Left lung (tissue), 14 donors: ENCODE measurements around the gene RCC1. TPM values are rescaled to one million over a fixed set of nuclear protein-coding genes. Genes with fewer than 3 reads are reported as not detected.
A peak's percentile ranks its signal among the peaks of the same experiment; 100 is the strongest.

Experiments used
- ATAC-seq: fragments of 200-7000 bp; cut with Tn5 transposase; one replicate; pipeline ENCODE4 v1.9.1; 2020; ENCODE audit warnings: moderate library complexity
- DNase-seq, 4 donors: peaks; one replicate each; pipeline ENCODE4 v3.0.0-alpha.2; 2013 to 2020
- H3K27ac ChIP-seq, 2 donors: fragments of 200-600 bp; sonication (generic) in 1 of 2; one replicate each; pipeline versions ENCODE4 v1.5.0 to v1.8.0; 2020 to 2021
- H3K27me3 ChIP-seq, 2 donors: fragments of 200-600 bp; sonication (generic) in 1 of 2; one replicate each; pipeline versions ENCODE4 v1.5.0 to v1.8.0; 2020 to 2021
- H3K36me3 ChIP-seq, 2 donors: fragments of 200-600 bp; sonication (generic) in 1 of 2; one replicate each; pipeline versions ENCODE4 v1.5.0 to v1.8.0; 2020 to 2021
- H3K4me1 ChIP-seq, 2 donors: fragments of 200-600 bp; one replicate each; pipeline ENCODE4 v1.8.0; 2021
- H3K4me3 ChIP-seq, 2 donors: fragments of 200-600 bp; sonication (generic) in 1 of 2; one replicate each; pipeline versions ENCODE4 v1.5.0 to v1.8.0; 2020 to 2021; ENCODE audit warnings: mild to moderate bottlenecking in 1 of 2
- H3K9me3 ChIP-seq, 2 donors: fragments of 200-600 bp; sonication (generic) in 1 of 2; one replicate each; pipeline versions ENCODE4 v1.5.0 to v1.8.0; 2020 to 2021
- CTCF ChIP-seq, 2 donors: fragments of 200-600 bp; sonication (generic) in 1 of 2; IDR thresholded peaks; one replicate each; pipeline versions ENCODE4 v1.5.0 to v1.8.0; 2021; ENCODE audit warnings: antibody characterized with exemption in 2 of 2
- intact Hi-C, 2 donors: fragments of 100-400 bp; cut with DNase I; formaldehyde crosslinking; loops; one replicate each; pipeline versions ENCODE4 v1.11.2 to v1.14.2; 2022
- long read RNA-seq, 12 donors: library from polyadenylated mRNA in 2 of 12; unstranded in 2 of 12; transcript quantifications; one replicate each; pipeline ENCODE4 v2.0.0 and lab custom pipeline, GENCODE V29; 2019 to 2026
- polyA plus RNA-seq, 6 donors: library from polyadenylated mRNA; unstranded; fragments of 120-200 nt; gene quantifications; one replicate each; pipeline ENCODE4 v1.2.1, GENCODE V29; 2013; ENCODE audit not compliant: insufficient read length in 6 of 6
- total RNA-seq, 2 donors: library from RNA; stranded (reverse); fragmentation: NEBNext Ultra II Directional; extraction: Animal tissue kit (Norgen Biotek cat#: 25700); gene quantifications; one replicate each; pipeline ENCODE4 v1.2.1, GENCODE V29; 2021
- donor health status: DM: no; HTN: yes; CAD: no.
- donor health status: DM: no; HTN: no; CAD: no.

Gene RCC1
- total RNA-seq: 10 to 100 TPM; 35.5 to 36.3 TPM
- 10 to 100 TPM; 38.1 to 57.8 (median 40.1) TPM for polyA plus RNA-seq
- long read RNA-seq, donor 1, partial matches to known transcripts: 7 of 10 reads
- long read RNA-seq, donor 1, other reads (novel, unspliced or antisense): 0 of 10 reads
- long read RNA-seq, donor 2, partial matches to known transcripts: 7 of 12 reads
- long read RNA-seq, donor 2, other reads (novel, unspliced or antisense): 0 of 12 reads
- long read RNA-seq, donor 3, transcript RCC1-202 (10 exons, 2,424 nt): major isoform, 6 of 6 reads
- long read RNA-seq, donor 3, partial matches to known transcripts: 0 of 6 reads
- long read RNA-seq, donor 3, other reads (novel, unspliced or antisense): 0 of 6 reads
- long read RNA-seq, donor 4, transcript RCC1-202 (10 exons, 2,424 nt): major isoform, 5 of 21 reads
- long read RNA-seq, donor 4, partial matches to known transcripts: 3 of 21 reads
- long read RNA-seq, donor 4, other reads (novel, unspliced or antisense): 13 of 21 reads
- long read RNA-seq, donor 5, transcript RCC1-202 (10 exons, 2,424 nt): major isoform, 5 of 5 reads
- long read RNA-seq, donor 5, partial matches to known transcripts: 0 of 5 reads
- long read RNA-seq, donor 5, other reads (novel, unspliced or antisense): 0 of 5 reads
- long read RNA-seq, donor 6, transcript RCC1-202 (10 exons, 2,424 nt): major isoform, 7 of 24 reads
- long read RNA-seq, donor 6, partial matches to known transcripts: 6 of 24 reads
- long read RNA-seq, donor 6, other reads (novel, unspliced or antisense): 10 of 24 reads
- long read RNA-seq, donor 7, partial matches to known transcripts: 7 of 9 reads
- long read RNA-seq, donor 7, other reads (novel, unspliced or antisense): 0 of 9 reads
- long read RNA-seq, donor 8, partial matches to known transcripts: 10 of 16 reads
- long read RNA-seq, donor 8, other reads (novel, unspliced or antisense): 0 of 16 reads
- long read RNA-seq, donor 9: 0 reads
- long read RNA-seq, donor 10, partial matches to known transcripts: 0 of 6 reads
- long read RNA-seq, donor 10, other reads (novel, unspliced or antisense): 2 of 6 reads
- long read RNA-seq, donor 11, transcript RCC1-202 (10 exons, 2,424 nt): major isoform, 6 of 6 reads
- long read RNA-seq, donor 11, partial matches to known transcripts: 0 of 6 reads
- long read RNA-seq, donor 11, other reads (novel, unspliced or antisense): 0 of 6 reads
- long read RNA-seq, donor 12, partial matches to known transcripts: 0 of 3 reads
- long read RNA-seq, donor 12, other reads (novel, unspliced or antisense): 0 of 3 reads

- Histone ChIP-seq H3K27ac (peak within 1 kb of the TSS; percentile 83 to 92), H3K36me3 (peaks cover 0 to 40% of the 10 kb centered on the region in 2 donors), H3K27me3 (no peaks in the 10 kb centered on the region), H3K9me3 (no peaks in the 10 kb centered on the region), H3K4me3 (peak within 1 kb of the TSS; percentile 61 to 79), H3K4me1 (peaks cover 27 to 38% of the 10 kb centered on the region in 2 donors)
- ATAC-seq: peak; percentile 89
- intact Hi-C loops: no loop called here
- peak; percentile 95 to 99 (median 98) for DNase-seq
- TF ChIP-seq CTCF (IDR thresholded peaks at IDR 0.05): no peak
These were observed at the start of gene RCC1 for GRCh38 chr1:28505406-28506187. Gene RCC1, plus strand, starts transcription at chr1:28506043. Its CDS starts 23,824 bp downstream, at chr1:28529867.

- ATAC-seq: peak; percentile 24
- intact Hi-C loops: no loop called here
- peaks cover 4 to 23% of the 10 kb centered on the region in 2 donors for H3K4me1 ChIP-seq
- peaks cover 0 to 12% of the 10 kb centered on the region in 2 donors for H3K36me3 ChIP-seq
- DNase-seq: no peak
- H3K27me3 ChIP-seq: no peaks in the 10 kb centered on the region
- H3K4me3 ChIP-seq: no peak overlapping the region
- H3K27ac ChIP-seq: peak overlapping the region; percentile 19 to 46
- no peak for TF ChIP-seq CTCF (IDR thresholded peaks at IDR 0.05)
- no peaks in the 10 kb centered on the region for H3K9me3 ChIP-seq
These were observed 49.8 kb upstream of the RCC1 start for GRCh38 chr1:28456078-28456477.

DNA sequence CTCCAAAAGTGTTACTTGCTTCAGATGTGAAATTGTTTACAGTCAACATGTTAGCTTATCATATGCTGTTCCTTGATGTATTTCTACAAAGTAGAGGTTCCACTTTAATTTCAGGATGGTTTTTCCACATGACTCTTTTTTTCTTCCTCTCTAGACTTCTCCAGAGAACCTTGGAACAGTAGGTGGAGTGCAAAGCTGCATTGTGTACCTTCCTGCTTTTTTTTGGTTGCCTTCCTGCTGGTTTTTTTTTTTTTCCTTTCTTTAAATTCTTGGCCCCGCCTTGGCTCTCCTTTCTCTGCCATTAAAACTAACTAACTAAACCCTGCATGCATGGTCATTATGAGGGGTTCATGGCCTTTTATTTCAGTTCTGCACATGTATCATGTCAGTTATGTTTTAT, 48.2 kb upstream of the RCC1 start:
- H3K4me3 ChIP-seq: no peak overlapping the region

More for the DNA sequence above, 48.2 kb upstream of the RCC1 start:
- TF ChIP-seq CTCF (IDR thresholded peaks at IDR 0.05): no peak
- intact Hi-C loops: no loop called here
- Histone ChIP-seq H3K36me3 (peaks cover 0 to 25% of the 10 kb centered on the region in 2 donors), H3K9me3 (no peaks in the 10 kb centered on the region), H3K4me1 (peaks cover 4 to 23% of the 10 kb centered on the region in 2 donors), H3K27ac (no peak overlapping the region), H3K27me3 (no peaks in the 10 kb centered on the region)
- DNase-seq (no peak), ATAC-seq (no peak)
